CD4-positive, alpha-beta T cell (primary cell): ENCODE results near the gene HOTAIR. TPM values are rescaled to one million over a fixed set of nuclear protein-coding genes. Genes with fewer than 3 reads are reported as not detected.

Experiments used
- ATAC-seq: fragments of 200-7000 bp; cut with Tn5 transposase; one replicate; pipeline ENCODE4 v1.10.0; 2022; ENCODE audit warnings: mild to moderate bottlenecking; ENCODE audit not compliant: poor library complexity
- CTCF ChIA-PET: fragments of 350-600 bp; sonication (Branson Sonifier 250); formaldehyde crosslinking; loops from one replicate; lab custom pipeline; 2021; ENCODE audit warnings: antibody characterized with exemption, inconsistent platforms; lab: Charles Lee
- POLR2A ChIA-PET: fragments of 350-600 bp; sonication (Branson Sonifier 250); formaldehyde crosslinking; loops from one replicate; lab custom pipeline; 2021; ENCODE audit warnings: antibody characterized with exemption, inconsistent platforms; lab: Charles Lee
- DNase-seq, 14 experiments: peaks; one replicate each; pipeline ENCODE4 v3.0.0-alpha.2; 2013 to 2020; ENCODE audit warnings: mixed read lengths in 2 of 14
- H3K27ac ChIP-seq, 2 donors: one replicate each; pipeline versions ENCODE4 v1.5.1 to v1.7.0; 2013; ENCODE audit warnings: low read length in 2 of 2, low read depth in 1 of 2, mild to moderate bottlenecking in 1 of 2
- H3K27me3 ChIP-seq, 2 experiments: 1 replicate in 1 of 2; 2 replicates in 1 of 2; pipeline versions ENCODE4 v1.6.1 to v1.7.0; 2013; ENCODE audit warnings: low read length in 2 of 2, control low read depth in 1 of 2, mild to moderate bottlenecking in 1 of 2, moderate library complexity in 1 of 2; ENCODE audit not compliant: insufficient read depth in 2 of 2, control insufficient read depth in 1 of 2
- H3K36me3 ChIP-seq: one replicate; pipeline ENCODE4 v1.6.1; 2013; ENCODE audit warnings: low read length, control low read depth; ENCODE audit not compliant: insufficient read depth
- H3K4me1 ChIP-seq: one replicate; pipeline ENCODE4 v1.6.1; 2013; ENCODE audit warnings: low read length, control low read depth; ENCODE audit not compliant: insufficient read depth
- H3K4me3 ChIP-seq: one replicate; pipeline ENCODE4 v1.5.1; 2013; ENCODE audit warnings: mild to moderate bottlenecking, low read length, moderate library complexity
- H3K9me3 ChIP-seq, 2 experiments: 1 replicate in 1 of 2; 2 replicates in 1 of 2; pipeline versions ENCODE4 v1.6.1 to v1.7.0; 2013; ENCODE audit warnings: low read length in 2 of 2, mild to moderate bottlenecking in 2 of 2, control low read depth in 1 of 2, moderate library complexity in 1 of 2; ENCODE audit not compliant: control insufficient read depth in 1 of 2, insufficient read depth in 1 of 2
- H3K27ac Mint-ChIP-seq: one replicate; pipeline ENCODE4 v1.8.0; 2020; ENCODE audit warnings: mixed read lengths
- H3K27me3 Mint-ChIP-seq: one replicate; pipeline ENCODE4 v1.8.0; 2021; ENCODE audit warnings: mixed read lengths
- H3K36me3 Mint-ChIP-seq: one replicate; pipeline ENCODE4 v1.8.0; 2021; ENCODE audit warnings: low read depth, mixed read lengths
- H3K4me1 Mint-ChIP-seq: one replicate; pipeline ENCODE4 v1.8.0; 2021; ENCODE audit warnings: low read depth, mixed read lengths
- H3K4me3 Mint-ChIP-seq: one replicate; pipeline ENCODE4 v1.8.0; 2020; ENCODE audit warnings: mild to moderate bottlenecking, mixed read lengths
- H3K9me3 Mint-ChIP-seq: one replicate; pipeline ENCODE4 v1.8.0; 2020; ENCODE audit warnings: mixed read lengths
- CTCF ChIP-seq: fragments of 200-600 bp; IDR thresholded peaks from one replicate; pipeline ENCODE4 v1.8.0; 2022; ENCODE audit warnings: antibody characterized with exemption, mild to moderate bottlenecking
- intact Hi-C, 2 experiments: fragments of 100-400 bp; cut with DNase I in 1 of 2; cut with micrococcal nuclease in 1 of 2; formaldehyde crosslinking; loops; one replicate each; pipeline versions ENCODE4 v1.15.1 to v1.9.0; 2023 to 2025; cut with DNase I, micrococcal nuclease
- total RNA-seq, 174 experiments: library from RNA in 2 of 174; stranded (reverse) in 2 of 174; gene quantifications; one replicate each; pipeline ENCODE4 v1.2.3 and lab custom pipeline; 2021 to 2026

Gene HOTAIR
- total RNA-seq, 2 experiments from 2014 or later: not detected

- Histone ChIP-seq H3K27me3 (peaks cover 94 to 97% of the 10 kb centered on the region in 2 experiments), H3K9me3 (peaks cover 0 to 24% of the 10 kb centered on the region in 2 experiments), H3K4me1 (peaks cover 14% of the 10 kb centered on the region), H3K4me3 (no peak overlapping the region), H3K36me3 (no peaks in the 10 kb centered on the region), H3K27ac (no peak overlapping the region)
- ChIA-PET POLR2A (no interaction called here), CTCF (interaction anchor here (1.4 kb wide), 1 partner anchor 22 kb away, joined by 3 read pairs; no protein-coding TSS in a partner anchor)
- no peak overlapping the region for H3K27ac Mint-ChIP-seq
- intact Hi-C loops: no loop called here
- DNase-seq (no peak), ATAC-seq (no peak)
- peaks cover 8% of the 10 kb centered on the region for H3K4me1 Mint-ChIP-seq
- H3K9me3 Mint-ChIP-seq: no peaks in the 10 kb centered on the region
- H3K27me3 Mint-ChIP-seq: peaks cover 96% of the 10 kb centered on the region
- TF ChIP-seq CTCF: no peak
- no peaks in the 10 kb centered on the region for H3K36me3 Mint-ChIP-seq
- H3K4me3 Mint-ChIP-seq: no peak overlapping the region
These were observed 44.0 kb downstream of the HOTAIR start for GRCh38 chr12:53930591-53931255.

GRCh38 chr12:53929527-53929926, 45.2 kb downstream of the HOTAIR start:
- Mint-ChIP-seq H3K27me3 (peaks cover 96% of the 10 kb centered on the region), H3K4me3 (no peak overlapping the region), H3K4me1 (no peaks in the 10 kb centered on the region), H3K27ac (no peak overlapping the region), H3K9me3 (no peaks in the 10 kb centered on the region), H3K36me3 (no peaks in the 10 kb centered on the region)
- intact Hi-C loops: no loop called here
- peaks cover 10% of the 10 kb centered on the region for H3K4me1 ChIP-seq
- no peak for TF ChIP-seq CTCF
- DNase-seq (no peak), ATAC-seq (no peak)
- CTCF ChIA-PET: no interaction called here
- peaks cover 93 to 97% of the 10 kb centered on the region in 2 experiments for H3K27me3 ChIP-seq
- POLR2A ChIA-PET: interaction anchor here (0.8 kb wide), 1 partner anchor 27 kb away, joined by 4 read pairs; no protein-coding TSS in a partner anchor
- H3K36me3 ChIP-seq: no peaks in the 10 kb centered on the region
- H3K27ac ChIP-seq: no peak overlapping the region
- no peak overlapping the region for H3K4me3 ChIP-seq
- peaks cover 0 to 20% of the 10 kb centered on the region in 2 experiments for H3K9me3 ChIP-seq

- ChIA-PET POLR2A (interaction anchor here (1.1 kb wide), 1 partner anchor 10 kb away, joined by 3 read pairs; the partner anchor contains the start of gene HOXC13), CTCF (no interaction called here)
- H3K36me3 ChIP-seq: no peaks in the 10 kb centered on the region
- Mint-ChIP-seq H3K4me1 (no peaks in the 10 kb centered on the region), H3K27me3 (peaks cover 96% of the 10 kb centered on the region), H3K9me3 (no peaks in the 10 kb centered on the region), H3K36me3 (no peaks in the 10 kb centered on the region), H3K27ac (no peak overlapping the region), H3K4me3 (no peak overlapping the region)
- intact Hi-C loops: no loop called here
- H3K4me1 ChIP-seq: peaks cover 10% of the 10 kb centered on the region
- DNase-seq (no peak), ATAC-seq (no peak)
- peaks cover 0 to 20% of the 10 kb centered on the region in 2 experiments for H3K9me3 ChIP-seq
- peaks cover 89 to 97% of the 10 kb centered on the region in 2 experiments for H3K27me3 ChIP-seq
- no peak overlapping the region for H3K27ac ChIP-seq
- no peak for TF ChIP-seq CTCF
- H3K4me3 ChIP-seq: no peak overlapping the region
These were observed 46.5 kb downstream of the HOTAIR start for GRCh38 chr12:53928054-53928835.
